ENCODE results near the gene GNB2. TPM values are rescaled to one million over a fixed set of nuclear protein-coding genes. Genes with fewer than 3 reads are reported as not detected.
"Not testable (repeated sequence)": the region's sequence is repeated elsewhere in the genome, so short reads cannot be mapped to it uniquely, and the experiment has no call there.

Gene GNB2
- polyA plus RNA-seq, 5 donors, result 131 to 271 (median 184) TPM

- peak; percentile 66 to 73 for DNase-seq
Measured at GRCh38 chr7:100691676-100692577, 18.4 kb downstream of the GNB2 start.

- DNase-seq, result no peak
Measured at GRCh38 chr7:100692578-100692961, 19.0 kb downstream of the GNB2 start.

DNA sequence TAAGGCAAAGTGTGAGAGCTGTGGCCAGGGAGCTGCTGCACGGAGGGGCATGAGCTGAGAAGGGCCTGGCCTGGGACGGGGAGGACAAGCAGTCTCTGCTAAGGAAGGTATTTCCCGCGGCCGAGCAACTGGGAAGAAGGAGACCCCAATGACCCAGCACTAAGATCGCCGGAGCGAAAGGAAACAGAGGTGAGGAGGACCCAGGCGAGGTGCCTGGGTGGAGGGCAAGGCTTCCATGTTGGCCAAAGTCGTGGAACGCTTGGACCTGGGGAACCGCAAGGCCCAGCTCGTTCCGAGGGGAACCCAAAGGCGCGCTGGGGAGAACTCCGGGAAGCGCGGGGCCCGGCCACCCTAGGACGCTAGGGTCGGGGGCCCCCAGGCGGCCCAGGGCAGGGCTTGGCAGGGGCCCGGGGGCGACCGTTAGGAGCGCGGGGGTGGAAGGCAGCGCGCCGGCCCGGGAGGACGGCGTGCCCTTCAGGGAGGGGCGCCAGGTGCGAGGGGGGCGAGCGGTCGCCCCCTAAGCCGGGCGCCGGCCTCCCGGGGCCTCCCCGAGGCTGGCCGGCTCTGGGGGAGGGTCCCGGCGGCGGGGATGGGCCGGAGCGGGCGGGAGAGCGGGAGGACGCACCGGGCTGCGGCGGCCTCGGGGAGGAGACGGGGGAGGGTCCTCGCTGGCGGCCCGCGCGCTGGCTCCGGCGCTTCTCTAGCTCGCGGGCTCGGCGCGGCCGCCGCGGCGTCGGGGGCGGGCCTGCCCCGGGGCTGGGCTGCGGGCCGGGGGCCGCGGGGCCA, 20.0 kb downstream of the GNB2 start:
- no peak for DNase-seq

DNA sequence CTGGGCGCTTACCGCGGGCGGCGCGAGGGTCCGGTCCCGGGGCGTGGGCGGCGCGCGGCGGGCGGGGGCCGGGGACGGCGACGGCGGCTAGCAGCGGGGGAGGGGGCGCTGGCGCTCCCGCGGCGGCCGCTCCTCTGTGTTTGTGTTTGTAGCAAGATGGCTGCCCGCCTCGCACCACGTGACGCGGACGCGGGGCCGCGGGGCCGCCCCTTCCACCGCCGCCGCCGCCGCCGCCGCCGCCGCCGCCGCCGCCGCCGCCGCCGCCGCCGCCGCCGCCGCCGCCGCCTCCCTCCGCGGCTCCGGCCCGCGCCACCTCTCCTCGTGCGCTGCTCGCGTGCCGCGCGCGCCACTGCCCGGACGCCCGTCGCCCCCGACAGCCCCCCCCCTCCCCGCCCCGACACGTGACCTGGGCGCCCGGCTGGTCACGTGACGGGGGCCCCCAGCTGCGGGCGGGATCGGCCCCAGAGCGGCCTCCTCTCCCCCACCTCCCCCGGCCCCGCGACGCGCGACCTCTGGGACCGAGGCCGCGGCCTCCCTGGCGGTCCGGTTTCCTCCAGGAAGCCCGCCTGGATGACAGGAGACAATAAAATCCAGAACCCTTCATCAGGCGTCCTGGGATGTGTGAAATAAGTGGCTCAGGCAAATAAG, 20.7 kb downstream of the GNB2 start, which contains the start of gene GIGYF1:
Gene GIGYF1 (minus strand): TSS at position 153 of the 648 bp plus-strand sequence. CDS start 6,012 bp downstream, outside the sequence.
- peak; percentile 32 to 60 for DNase-seq

DNA sequence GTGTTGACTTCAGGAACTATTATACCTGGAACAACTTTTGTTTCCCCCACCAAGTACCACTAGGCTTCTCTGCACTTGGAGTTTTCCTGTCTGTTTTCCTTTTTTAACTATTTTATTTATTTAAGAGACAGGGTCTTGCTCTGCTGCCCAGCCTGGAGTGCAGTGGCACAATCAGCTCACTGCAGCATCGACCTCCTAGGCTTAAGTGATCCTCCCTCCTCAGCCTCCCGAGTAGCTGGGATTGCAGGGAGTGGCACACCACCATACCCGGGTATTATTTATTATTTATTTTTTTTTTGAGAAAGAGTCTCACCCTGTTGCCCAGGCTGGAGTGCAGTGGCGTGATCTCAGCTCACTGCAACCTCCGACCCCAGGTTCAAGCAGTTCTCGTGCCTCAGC, 22.6 kb downstream of the GNB2 start:
- DNase-seq, result no peak

DNA sequence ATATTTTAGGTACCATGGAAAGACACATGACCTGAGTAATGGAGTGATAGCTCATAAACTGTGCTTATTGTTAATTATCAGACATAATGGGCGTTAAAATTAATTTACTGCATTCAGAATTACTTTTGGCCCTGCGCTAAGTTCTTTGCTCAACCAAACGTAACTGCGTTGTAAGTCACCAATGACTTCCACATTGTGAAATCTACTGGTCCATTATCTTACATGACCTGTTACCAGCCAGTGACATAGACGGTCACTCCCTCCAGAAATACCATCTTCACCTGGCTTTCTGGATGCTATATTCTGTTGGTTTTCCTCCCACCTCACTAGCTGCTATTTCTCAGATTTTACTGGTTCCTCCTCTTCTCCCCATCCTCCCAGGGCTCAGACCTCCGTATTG, 25.5 kb downstream of the GNB2 start:
- no peak for DNase-seq

- not testable (repeated sequence) for DNase-seq
Measured at GRCh38 chr7:100701089-100701488, 27.5 kb downstream of the GNB2 start.

DNA sequence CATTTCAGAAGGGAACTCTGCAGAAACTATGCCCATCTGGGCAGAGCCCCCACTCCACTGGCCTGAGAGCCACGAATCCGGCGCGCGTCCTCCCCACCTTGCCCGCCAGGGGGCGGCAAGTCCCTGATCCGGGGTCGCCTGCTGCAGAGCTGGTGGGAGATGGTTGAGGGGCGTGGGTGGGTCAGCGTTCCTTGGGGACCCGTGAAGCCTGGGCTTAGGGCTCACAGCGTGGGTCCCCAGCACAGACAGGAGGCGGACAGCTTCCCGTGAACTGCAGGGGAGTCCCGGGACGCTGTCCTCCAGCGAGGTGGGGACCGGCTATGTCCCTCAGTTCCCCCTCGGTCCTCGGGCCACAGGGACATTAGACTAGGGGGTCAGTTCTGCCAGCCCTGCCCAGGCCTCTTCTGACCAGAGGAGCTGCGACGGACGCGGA, 31.8 kb downstream of the GNB2 start:
- DNase-seq, result peak in 1 of 2 donors; percentile 84

DNA sequence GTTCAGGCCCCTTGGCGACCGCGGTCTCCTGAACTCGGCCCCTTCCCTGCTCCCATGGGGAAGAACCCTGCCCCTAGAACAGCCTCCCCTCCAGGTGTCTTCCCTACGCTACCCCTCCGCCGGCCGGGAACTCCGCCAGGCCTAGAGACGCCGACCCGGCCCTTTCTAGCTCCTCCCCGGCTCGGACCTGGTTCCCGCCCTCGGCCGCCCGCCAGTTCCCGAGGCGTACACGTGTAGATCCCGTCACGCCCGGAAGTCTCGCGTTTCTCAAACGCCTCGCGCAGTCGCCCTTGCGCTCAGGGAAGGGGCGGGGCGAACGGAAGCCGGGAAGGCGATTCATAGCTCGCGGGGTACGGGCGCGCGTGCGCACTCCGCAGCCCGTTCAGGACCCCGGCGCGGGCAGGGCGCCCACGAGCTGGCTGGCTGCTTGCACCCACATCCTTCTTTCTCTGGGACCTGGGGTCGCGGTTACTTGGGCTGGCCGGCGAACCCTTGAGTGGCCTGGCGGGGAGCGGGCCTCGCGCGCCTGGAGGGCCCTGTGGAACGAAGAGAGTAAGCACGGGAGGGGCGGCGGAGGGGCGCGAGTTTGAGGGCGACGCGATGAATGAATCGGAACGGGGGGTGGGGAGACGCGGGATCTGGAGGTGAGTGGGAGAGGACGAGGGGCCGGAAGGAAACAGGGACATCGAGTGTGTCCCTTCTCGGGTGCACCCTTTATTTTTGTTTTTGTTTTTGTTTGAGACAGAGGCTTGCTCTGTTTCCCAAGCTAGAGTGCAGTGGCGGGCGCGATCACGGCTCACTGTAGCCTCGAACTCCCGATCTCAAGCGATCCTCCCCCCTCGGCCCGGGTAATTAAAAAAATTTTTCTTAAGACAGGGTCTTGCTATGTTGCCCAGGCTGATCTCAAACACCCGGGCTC, 32.5 kb downstream of the GNB2 start, which contains the start of gene POP7:
Gene POP7 (plus strand): TSS at position 369 of the 919 bp plus-strand sequence. CDS start 710 bp downstream, outside the sequence.
- peak; percentile 99 for DNase-seq

DNA sequence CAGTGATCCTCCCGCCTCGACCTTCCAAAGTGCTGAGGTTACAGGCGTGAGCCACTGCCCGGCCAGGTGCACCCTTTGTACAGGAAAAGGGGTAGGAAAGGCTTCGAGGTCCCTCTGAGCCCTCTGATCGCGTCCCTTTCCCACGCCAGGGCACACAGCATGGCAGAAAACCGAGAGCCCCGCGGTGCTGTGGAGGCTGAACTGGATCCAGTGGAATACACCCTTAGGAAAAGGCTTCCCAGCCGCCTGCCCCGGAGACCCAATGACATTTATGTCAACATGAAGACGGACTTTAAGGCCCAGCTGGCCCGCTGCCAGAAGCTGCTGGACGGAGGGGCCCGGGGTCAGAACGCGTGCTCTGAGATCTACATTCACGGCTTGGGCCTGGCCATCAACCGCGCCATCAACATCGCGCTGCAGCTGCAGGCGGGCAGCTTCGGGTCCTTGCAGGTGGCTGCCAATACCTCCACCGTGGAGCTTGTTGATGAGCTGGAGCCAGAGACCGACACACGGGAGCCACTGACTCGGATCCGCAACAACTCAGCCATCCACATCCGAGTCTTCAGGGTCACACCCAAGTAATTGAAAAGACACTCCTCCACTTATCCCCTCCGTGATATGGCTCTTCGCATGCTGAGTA, 33.3 kb downstream of the GNB2 start:
- DNase-seq, result no peak

GRCh38 chr7:100708395-100708794, 34.9 kb downstream of the GNB2 start:
- no peak for DNase-seq

- no peak for DNase-seq
Measured at GRCh38 chr7:100710452-100710851, 36.9 kb downstream of the GNB2 start.

GRCh38 chr7:100711369-100711768, 37.8 kb downstream of the GNB2 start:
- DNase-seq, result no peak

GRCh38 chr7:100714725-100715124, 41.2 kb downstream of the GNB2 start:
- no peak for DNase-seq

- not testable (repeated sequence) for DNase-seq
Measured at GRCh38 chr7:100717073-100717472, 43.5 kb downstream of the GNB2 start.

DNA sequence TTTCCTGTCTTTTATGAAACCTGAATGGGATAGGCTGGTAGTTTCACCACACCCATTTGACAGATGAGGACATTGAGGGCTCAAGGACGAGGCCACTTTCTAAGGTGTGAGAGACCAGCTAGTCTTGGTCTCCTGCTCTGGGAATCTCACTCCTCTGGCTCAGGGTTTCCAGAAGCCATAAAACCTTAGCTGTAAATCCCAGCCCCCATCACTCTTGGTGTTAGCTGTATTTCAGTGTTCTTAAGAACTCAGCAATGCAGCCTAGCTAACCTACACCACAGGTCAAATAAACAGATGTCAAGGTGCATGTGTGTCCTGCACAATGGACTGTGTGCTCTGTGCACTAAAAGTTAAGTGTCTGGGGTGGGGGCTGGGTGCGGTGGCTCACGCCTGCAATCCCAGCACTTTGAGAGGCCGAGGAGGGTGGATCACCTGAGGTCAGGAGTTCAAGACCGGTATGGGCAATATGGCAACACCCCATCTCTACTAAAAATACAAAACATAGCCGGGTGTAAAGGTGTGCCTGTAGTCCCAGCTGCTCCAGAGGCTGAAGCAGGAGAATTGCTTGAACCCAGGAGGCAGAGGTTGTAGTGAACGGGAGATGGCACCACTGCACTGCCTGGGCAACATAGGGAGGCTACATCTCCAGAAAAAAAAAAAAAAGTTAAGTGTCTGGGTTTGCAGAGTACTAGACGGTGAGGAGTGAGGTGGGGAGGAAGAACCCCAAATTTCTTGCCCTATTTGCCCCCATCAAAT, 46.2 kb downstream of the GNB2 start:
- no peak for DNase-seq

- DNase-seq, result no peak
Measured at GRCh38 chr7:100720279-100720670, 46.7 kb downstream of the GNB2 start, which contains the start of gene EPO. TSS of gene EPO (plus strand) at chr7:100720468. CDS start at chr7:100720981, 513 bp downstream.

DNA sequence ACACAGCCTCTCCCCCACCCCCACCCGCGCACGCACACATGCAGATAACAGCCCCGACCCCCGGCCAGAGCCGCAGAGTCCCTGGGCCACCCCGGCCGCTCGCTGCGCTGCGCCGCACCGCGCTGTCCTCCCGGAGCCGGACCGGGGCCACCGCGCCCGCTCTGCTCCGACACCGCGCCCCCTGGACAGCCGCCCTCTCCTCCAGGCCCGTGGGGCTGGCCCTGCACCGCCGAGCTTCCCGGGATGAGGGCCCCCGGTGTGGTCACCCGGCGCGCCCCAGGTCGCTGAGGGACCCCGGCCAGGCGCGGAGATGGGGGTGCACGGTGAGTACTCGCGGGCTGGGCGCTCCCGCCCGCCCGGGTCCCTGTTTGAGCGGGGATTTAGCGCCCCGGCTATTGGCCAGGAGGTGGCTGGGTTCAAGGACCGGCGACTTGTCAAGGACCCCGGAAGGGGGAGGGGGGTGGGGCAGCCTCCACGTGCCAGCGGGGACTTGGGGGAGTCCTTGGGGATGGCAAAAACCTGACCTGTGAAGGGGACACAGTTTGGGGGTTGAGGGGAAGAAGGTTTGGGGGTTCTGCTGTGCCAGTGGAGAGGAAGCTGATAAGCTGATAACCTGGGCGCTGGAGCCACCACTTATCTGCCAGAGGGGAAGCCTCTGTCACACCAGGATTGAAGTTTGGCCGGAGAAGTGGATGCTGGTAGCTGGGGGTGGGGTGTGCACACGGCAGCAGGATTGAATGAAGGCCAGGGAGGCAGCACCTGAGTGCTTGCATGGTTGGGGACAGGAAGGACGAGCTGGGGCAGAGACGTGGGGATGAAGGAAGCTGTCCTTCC, 47.3 kb downstream of the GNB2 start:
- no peak for DNase-seq

- no peak for DNase-seq
Measured at GRCh38 chr7:100721505-100721812, 47.9 kb downstream of the GNB2 start.
